Neural crest cell (in vitro differentiated cells): ENCODE measurements around the gene PKM. TPM values are rescaled to one million over a fixed set of nuclear protein-coding genes. Genes with fewer than 3 reads are reported as not detected.

Experiments used
- DNase-seq: peaks from one replicate; pipeline ENCODE4 v3.0.0; 2021; ENCODE audit warnings: low read depth, mixed read lengths, low spot score
- H3K27ac Mint-ChIP-seq: one replicate; pipeline ENCODE4 v1.8.0; 2021; ENCODE audit warnings: mild to moderate bottlenecking, mixed read lengths; ENCODE audit not compliant: unreplicated experiment
- H3K27me3 Mint-ChIP-seq: 2 replicates; pipeline ENCODE4 v1.8.0; 2021; ENCODE audit warnings: low read depth, mild to moderate bottlenecking, mixed read lengths
- H3K36me3 Mint-ChIP-seq: 2 replicates; pipeline ENCODE4 v1.8.0; 2021; ENCODE audit warnings: low read depth, mild to moderate bottlenecking, mixed read lengths
- H3K4me1 Mint-ChIP-seq: 2 replicates; pipeline ENCODE4 v1.8.0; 2021; ENCODE audit warnings: mixed read lengths
- H3K4me3 Mint-ChIP-seq: one replicate; pipeline ENCODE4 v1.8.0; 2021; ENCODE audit warnings: mild to moderate bottlenecking, mixed read lengths
- H3K9me3 Mint-ChIP-seq: 2 replicates; pipeline ENCODE4 v1.8.0; 2021; ENCODE audit warnings: mixed read lengths
- CTCF ChIP-seq: fragments of 200-600 bp; sonication (generic); conservative IDR thresholded peaks from 2 replicates; pipeline ENCODE4 v1.5.0; 2021; ENCODE audit warnings: antibody characterized with exemption, mild to moderate bottlenecking
- total RNA-seq: library from RNA; stranded (reverse); gene quantifications from 2 replicates; pipeline ENCODE4 v1.2.1, GENCODE V29; 2021

Gene PKM
- total RNA-seq, 1 donor from 2014 or later, result 905 TPM

GRCh38 chr15:72272997-72273352 is 42.0 kb upstream of the PKM start:
- no peaks in the 10 kb centered on the region for H3K9me3 Mint-ChIP-seq
- peaks cover 28% of the 10 kb centered on the region for H3K4me1 Mint-ChIP-seq
- peak overlapping the region; percentile 85 for H3K4me3 Mint-ChIP-seq
- H3K27me3 Mint-ChIP-seq, result peaks cover 13% of the 10 kb centered on the region
- H3K27ac Mint-ChIP-seq, result no peak overlapping the region
- peaks cover 4% of the 10 kb centered on the region for H3K36me3 Mint-ChIP-seq
- no peak for DNase-seq
- peak; percentile 8 for TF ChIP-seq CTCF

GRCh38 chr15:72272213-72272996 is 41.4 kb upstream of the PKM start, which contains the start of gene PARP6:
TSS of gene PARP6 (minus strand) at chr15:72272554. CDS start at chr15:72267477, 5,077 bp downstream.
- Mint-ChIP-seq H3K36me3 (peaks cover 4% of the 10 kb centered on the region), H3K4me1 (peaks cover 28% of the 10 kb centered on the region), H3K9me3 (no peaks in the 10 kb centered on the region), H3K27ac (peak within 1 kb of the TSS; percentile 36), H3K4me3 (peak within 1 kb of the TSS; percentile 92), H3K27me3 (peaks cover 9% of the 10 kb centered on the region)
- peak; percentile 69 for TF ChIP-seq CTCF
- DNase-seq, result peak; percentile 92

- H3K9me3 Mint-ChIP-seq, result no peaks in the 10 kb centered on the region
- TF ChIP-seq CTCF, result no peak
- peaks cover 8% of the 10 kb centered on the region for H3K27me3 Mint-ChIP-seq
- no peak for DNase-seq
- peaks cover 28% of the 10 kb centered on the region for H3K4me1 Mint-ChIP-seq
- peak overlapping the region; percentile 36 for H3K27ac Mint-ChIP-seq
- peaks cover 7% of the 10 kb centered on the region for H3K36me3 Mint-ChIP-seq
- peak overlapping the region; percentile 92 for H3K4me3 Mint-ChIP-seq
Measured at GRCh38 chr15:72271895-72272212, 40.9 kb upstream of the PKM start.

GRCh38 chr15:72271221-72271620 is 40.2 kb upstream of the PKM start:
- Mint-ChIP-seq H3K27ac (no peak overlapping the region), H3K4me3 (peak overlapping the region; percentile 92), H3K9me3 (no peaks in the 10 kb centered on the region), H3K36me3 (peaks cover 7% of the 10 kb centered on the region), H3K4me1 (peaks cover 28% of the 10 kb centered on the region), H3K27me3 (peaks cover 7% of the 10 kb centered on the region)
- no peak for DNase-seq
- no peak for TF ChIP-seq CTCF

GRCh38 chr15:72269739-72270138 is 38.7 kb upstream of the PKM start:
- no peaks in the 10 kb centered on the region for H3K9me3 Mint-ChIP-seq
- peak overlapping the region; percentile 92 for H3K4me3 Mint-ChIP-seq
- DNase-seq, result no peak
- H3K27me3 Mint-ChIP-seq, result no peaks in the 10 kb centered on the region
- H3K27ac Mint-ChIP-seq, result no peak overlapping the region
- H3K4me1 Mint-ChIP-seq, result peaks cover 28% of the 10 kb centered on the region
- peaks cover 9% of the 10 kb centered on the region for H3K36me3 Mint-ChIP-seq
- no peak for TF ChIP-seq CTCF
